ENCODE measurements around the gene PVALEF.

DNA sequence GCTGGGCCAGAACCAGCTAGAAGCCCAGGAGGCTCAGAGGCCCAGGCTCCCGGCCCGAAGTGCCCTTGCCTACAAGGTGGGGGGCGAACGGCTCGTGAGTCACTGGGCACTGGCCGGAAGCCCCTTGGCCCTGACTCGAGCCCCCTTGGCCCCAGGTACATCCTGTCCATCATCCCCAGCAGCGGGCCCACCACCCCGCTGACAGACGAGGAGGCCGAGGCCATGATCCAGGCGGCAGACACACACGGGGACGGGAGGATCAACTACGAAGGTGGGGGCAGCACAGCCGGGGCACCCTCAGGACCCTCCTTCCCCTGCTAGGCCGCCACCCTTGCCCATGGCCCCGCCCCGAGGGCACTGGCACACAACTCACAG is 16.5 kb downstream of the PVALEF start:
- no peak for TF ChIP-seq YY1 (IDR thresholded peaks at IDR 0.05; ENCODE audit: insufficient read depth, insufficient read length)
- TF ChIP-seq ZNF274 (IDR thresholded peaks at IDR 0.05; ENCODE audit: low read depth, low read length): no peak

All from NT2/D1 (cell line).